Right renal cortex interstitium (tissue), 3 donors: ENCODE results near the gene CD24. TPM values are rescaled to one million over a fixed set of nuclear protein-coding genes. Genes with fewer than 3 reads are reported as not detected.
"Not testable (repeated sequence)": the region's sequence is repeated elsewhere in the genome, so short reads cannot be mapped to it uniquely, and the experiment has no call there.

Experiments
- DNase-seq, 3 donors: peaks; one replicate each; pipeline ENCODE4 v3.0.0-alpha.2; 2013; ENCODE audit warnings: low read depth in 3 of 3, low spot score in 2 of 3
- polyA plus RNA-seq, 3 donors: library from polyadenylated mRNA; unstranded; fragments of 120-200 nt; gene quantifications; one replicate each; pipeline ENCODE4 v1.2.1, GENCODE V29; 2013; ENCODE audit not compliant: insufficient read length in 3 of 3

The CD24 gene
- 1,000 to 10,000 TPM; 1,045 to 1,256 (median 1,071) TPM for polyA plus RNA-seq

GRCh38 chr6:106974336-106974998 lies at the start of gene CD24:
Gene CD24 (minus strand): TSS chr6:106974729. CDS start chr6:106974646, 83 bp downstream.
- DNase-seq: peak in 1 of 3 donors; percentile 32

DNA sequence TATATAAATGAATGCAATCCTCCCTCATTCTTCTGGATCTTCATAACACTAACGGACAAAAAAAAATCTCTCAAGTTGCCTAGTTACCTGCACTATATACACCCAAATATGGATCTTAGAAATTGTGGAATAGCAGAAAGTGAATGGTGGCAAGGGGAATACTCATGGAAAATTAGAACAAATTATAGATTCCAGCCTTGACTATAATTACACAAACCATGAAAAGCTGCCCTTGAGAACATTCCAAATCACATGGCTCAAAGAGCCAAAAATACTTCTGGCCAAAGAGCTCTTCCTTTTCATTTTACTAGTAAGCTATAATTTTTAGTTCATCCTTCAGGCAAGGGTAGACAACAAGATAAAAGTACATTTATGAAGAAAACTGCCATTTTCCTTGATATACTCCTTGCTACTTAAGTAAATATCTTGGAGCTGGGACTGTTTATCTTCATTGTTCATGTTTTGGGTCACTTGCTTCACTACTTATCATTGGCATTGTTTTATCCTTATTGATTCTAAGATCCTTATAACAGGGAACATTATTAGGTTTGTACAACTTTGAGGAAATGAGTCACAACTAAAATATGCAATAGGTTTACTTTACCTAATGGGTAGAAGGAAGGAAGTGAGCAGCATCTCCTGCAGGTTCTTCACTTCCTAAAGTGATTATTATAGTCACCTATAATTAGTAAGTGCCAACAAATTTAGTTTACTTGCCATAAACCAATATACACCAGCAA lies 47.1 kb upstream of the CD24 start:
- DNase-seq: no peak

- no peak for DNase-seq
Observed at GRCh38 chr6:107020239-107020638, 45.7 kb upstream of the CD24 start.

DNA sequence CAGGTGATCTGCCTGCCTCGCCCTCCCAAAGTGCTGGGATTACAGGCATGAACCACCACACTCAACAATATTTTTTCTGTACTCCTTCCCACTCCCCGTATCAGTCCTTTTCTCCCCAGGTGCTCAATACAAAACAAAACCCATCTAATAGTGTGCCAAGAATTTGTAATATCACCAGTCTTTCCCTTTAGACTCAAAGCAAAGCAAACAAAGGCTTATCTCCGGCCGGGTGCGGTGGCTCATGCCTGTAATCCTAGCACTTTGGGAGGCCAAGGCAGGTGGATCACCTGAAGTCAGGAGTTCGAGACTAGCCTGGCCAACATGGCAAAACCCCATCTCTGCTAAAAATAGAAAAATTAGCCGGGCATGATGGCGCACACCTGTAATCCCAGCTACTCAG lies 45.1 kb upstream of the CD24 start:
- DNase-seq: not testable (repeated sequence)

DNA sequence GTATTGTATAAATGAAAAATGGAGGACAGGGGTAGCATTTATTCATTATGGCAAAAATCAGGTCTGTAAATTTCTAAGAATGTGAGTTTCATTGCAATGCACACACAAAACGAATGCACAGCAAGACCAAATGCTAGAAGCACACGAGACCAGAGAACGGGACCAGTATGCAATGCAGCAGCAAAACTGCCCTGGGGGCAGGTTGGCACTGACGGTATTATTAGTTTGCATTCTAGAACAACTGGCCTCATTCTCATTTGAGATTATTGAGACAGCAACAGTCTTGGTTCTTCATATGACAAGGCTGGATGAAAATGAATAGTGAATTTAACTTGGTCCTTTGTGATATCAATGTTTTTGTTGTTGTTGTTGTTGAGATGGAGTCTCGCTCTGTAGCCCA lies 44.5 kb upstream of the CD24 start:
- no peak for DNase-seq

GRCh38 chr6:107009499-107009898 lies 35.0 kb upstream of the CD24 start:
- DNase-seq: no peak

GRCh38 chr6:106997392-106998158 lies 23.0 kb upstream of the CD24 start:
- peak in 1 of 3 donors; percentile 39 for DNase-seq

- DNase-seq: no peak
Observed at GRCh38 chr6:106995640-106996039, 21.1 kb upstream of the CD24 start.

DNA sequence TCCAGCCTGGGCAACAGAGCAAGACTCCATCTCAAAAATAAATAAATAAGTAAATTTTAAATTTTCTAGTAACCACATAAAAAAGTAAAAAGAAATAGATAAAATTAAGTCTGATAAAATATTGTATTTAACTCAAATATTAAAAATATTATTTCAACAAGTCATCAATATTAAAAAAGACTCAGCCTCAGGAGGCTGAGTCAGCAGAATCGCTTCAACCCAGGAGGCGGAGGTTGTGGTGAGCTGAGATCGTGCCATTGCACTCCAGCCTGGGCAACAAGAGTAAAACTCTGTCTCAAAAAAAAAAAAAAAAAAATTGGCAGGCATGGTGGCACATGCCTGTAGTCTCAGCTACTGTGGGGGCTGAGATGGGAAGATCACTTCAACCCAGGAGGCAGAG lies 15.2 kb upstream of the CD24 start:
- not testable (repeated sequence) for DNase-seq

GRCh38 chr6:106988664-106989063 lies 14.1 kb upstream of the CD24 start:
- no peak for DNase-seq

GRCh38 chr6:106981926-106982325 lies 7.4 kb upstream of the CD24 start:
- DNase-seq: no peak

DNA sequence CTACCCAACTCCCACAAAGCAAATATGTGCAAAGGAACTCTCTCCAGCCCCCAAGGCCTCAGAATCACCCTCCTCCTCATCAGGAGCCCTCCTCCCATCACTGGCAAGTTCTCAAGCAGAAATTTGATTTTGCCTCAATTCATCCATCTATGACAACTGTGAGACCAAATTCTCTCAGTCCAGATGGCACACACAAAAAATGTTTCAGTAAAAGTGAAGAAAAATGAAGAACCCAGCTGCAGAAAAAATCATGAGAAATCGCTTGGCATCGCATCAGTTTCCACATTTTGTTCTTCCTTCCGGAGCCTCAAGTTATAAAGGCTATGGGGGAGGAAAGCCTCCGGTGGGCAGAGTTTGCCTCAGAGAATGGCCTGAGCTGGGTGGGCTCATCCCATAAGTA lies 6.4 kb upstream of the CD24 start:
- no peak for DNase-seq

GRCh38 chr6:106979435-106979884 lies 4.9 kb upstream of the CD24 start:
- DNase-seq: peak; percentile 56 to 78 (median 64)

- no peak for DNase-seq
Observed at GRCh38 chr6:106977246-106977645, 2.7 kb upstream of the CD24 start.

GRCh38 chr6:106976270-106976669 lies 1.7 kb upstream of the CD24 start:
- DNase-seq: peak in 1 of 3 donors; percentile 14

DNA sequence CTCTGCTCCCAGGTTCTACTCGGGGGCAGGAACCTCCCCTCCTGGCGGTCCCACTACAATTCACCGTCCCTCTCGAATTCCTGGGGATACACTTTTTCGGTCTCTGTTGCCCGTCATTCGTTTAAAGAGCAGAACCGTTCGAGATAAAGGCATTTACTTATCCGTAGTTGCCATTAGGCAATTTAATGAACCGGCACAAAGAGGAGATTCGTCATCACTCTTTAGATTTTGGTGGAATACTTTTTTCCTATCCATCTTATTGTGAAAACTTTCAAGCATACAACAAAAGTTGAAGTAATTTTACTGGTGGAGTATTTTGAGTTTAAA lies 1.2 kb upstream of the CD24 start:
- peak in 2 of 3 donors; percentile 25 to 29 for DNase-seq

GRCh38 chr6:106974999-106975737 lies 639 bp upstream of the CD24 start:
- peak; percentile 16 to 33 (median 31) for DNase-seq

DNA sequence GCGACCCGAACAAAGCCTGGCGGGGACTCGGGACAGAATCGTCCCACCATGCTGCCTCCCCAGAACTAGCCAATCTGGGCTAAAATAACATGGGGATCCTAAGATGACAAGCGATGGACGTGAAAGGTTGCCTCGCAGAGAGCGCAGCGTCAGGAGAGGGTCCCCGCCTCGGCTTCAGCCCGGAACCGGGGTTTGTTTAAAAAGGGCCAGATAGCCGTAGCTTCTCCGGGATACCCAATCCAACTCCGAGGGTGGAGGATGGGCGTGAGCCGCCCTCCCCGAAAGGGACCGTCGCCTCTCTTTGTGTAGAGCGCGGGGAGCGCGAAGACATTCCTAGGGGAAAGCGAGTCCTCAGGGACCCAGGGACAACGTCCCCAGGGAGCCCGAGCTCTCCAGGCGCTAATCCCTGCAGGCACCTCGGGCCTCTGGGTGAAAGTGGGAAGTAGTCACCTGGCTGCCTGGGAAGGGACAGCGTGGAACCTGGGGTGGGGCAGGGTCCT lies 643 bp downstream of the CD24 start:
- DNase-seq: peak in 2 of 3 donors; percentile 26 to 33

- no peak for DNase-seq
Observed at GRCh38 chr6:106973018-106973835, 1.3 kb downstream of the CD24 start.

DNA sequence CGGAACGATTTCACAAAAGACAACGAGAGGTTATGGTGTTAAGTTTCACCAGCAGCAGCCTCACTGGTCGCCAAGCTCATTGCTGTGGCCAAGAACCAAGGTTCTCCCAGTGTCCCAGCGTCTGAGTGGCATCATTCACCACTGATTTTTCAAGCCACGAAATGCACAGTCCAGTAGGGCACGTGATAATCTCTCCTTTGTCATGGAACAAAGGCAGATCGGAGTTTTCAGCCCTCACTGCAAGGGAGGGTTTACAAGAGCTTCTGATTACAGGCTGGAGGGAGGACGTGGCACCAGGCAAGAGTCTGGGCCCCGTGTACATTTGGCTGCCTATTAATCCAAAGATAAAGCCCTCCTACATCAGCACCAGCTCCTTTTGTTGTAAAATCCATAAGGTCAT lies 2.0 kb downstream of the CD24 start:
- peak in 2 of 3 donors; percentile 20 to 26 for DNase-seq
